ENCODE data around the gene NEK8. TPM values are rescaled to one million over a fixed set of nuclear protein-coding genes. Genes with fewer than 3 reads are reported as not detected.
A peak's percentile ranks its signal among the peaks of the same experiment; 100 is the strongest.

Gene NEK8
- total and polyA plus RNA-seq, 2 experiments from 2014 or later: 2.7 to 2.9 TPM

- no peak overlapping the region for H3K4me2 ChIP-seq (ENCODE audit: unreplicated experiment)
- H3K36me3 ChIP-seq (ENCODE audit: low read depth): no peaks in the 10 kb centered on the region
- TF ChIP-seq EZH2 (IDR thresholded peaks at IDR 0.05; ENCODE audit: insufficient read depth, poor library complexity, severe bottlenecking) (no peak), EZH2phosphoT487 (IDR thresholded peaks at IDR 0.05; ENCODE audit: insufficient read depth, low read depth) (no peak)
- H3F3A ChIP-seq (ENCODE audit: insufficient read depth): peaks cover 14% of the 10 kb centered on the region; the same call in 1 of the 2 replicates
- peaks cover 21% of the 10 kb centered on the region for H3K4me1 ChIP-seq (ENCODE audit: insufficient read depth)
- WGBS, 2 experiments (ENCODE audit: low coverage in 1 of 2, low lambda C conversion rate in 2 of 2, missing lambda C conversion rate in 2 of 2): 78 to 85% methylated on average over 17 to 19 of the region's 19 CpGs
- in situ Hi-C loops (cut with MboI): no loop called here
- H3K9me2 ChIP-seq (ENCODE audit: insufficient read depth): no peaks in the 10 kb centered on the region
- H3K79me2 ChIP-seq (ENCODE audit: insufficient read depth): peaks cover 25% of the 10 kb centered on the region
- H3K27me3 ChIP-seq (replicated peaks; ENCODE audit: insufficient read depth): no peaks in the 10 kb centered on the region
- H3K9ac ChIP-seq: no peak overlapping the region
- no peak overlapping the region for H3K27ac ChIP-seq
- H3K9me3 ChIP-seq (ENCODE audit: low read depth): no peaks in the 10 kb centered on the region
- no peak for DNase-seq
- no peak overlapping the region for H3K4me3 ChIP-seq
- no peaks in the 10 kb centered on the region for H4K20me1 ChIP-seq (ENCODE audit: insufficient read depth)
- H2AFZ ChIP-seq: no peak overlapping the region
Measured at GRCh38 chr17:28741358-28742349, 13.1 kb downstream of the NEK8 start.

DNA sequence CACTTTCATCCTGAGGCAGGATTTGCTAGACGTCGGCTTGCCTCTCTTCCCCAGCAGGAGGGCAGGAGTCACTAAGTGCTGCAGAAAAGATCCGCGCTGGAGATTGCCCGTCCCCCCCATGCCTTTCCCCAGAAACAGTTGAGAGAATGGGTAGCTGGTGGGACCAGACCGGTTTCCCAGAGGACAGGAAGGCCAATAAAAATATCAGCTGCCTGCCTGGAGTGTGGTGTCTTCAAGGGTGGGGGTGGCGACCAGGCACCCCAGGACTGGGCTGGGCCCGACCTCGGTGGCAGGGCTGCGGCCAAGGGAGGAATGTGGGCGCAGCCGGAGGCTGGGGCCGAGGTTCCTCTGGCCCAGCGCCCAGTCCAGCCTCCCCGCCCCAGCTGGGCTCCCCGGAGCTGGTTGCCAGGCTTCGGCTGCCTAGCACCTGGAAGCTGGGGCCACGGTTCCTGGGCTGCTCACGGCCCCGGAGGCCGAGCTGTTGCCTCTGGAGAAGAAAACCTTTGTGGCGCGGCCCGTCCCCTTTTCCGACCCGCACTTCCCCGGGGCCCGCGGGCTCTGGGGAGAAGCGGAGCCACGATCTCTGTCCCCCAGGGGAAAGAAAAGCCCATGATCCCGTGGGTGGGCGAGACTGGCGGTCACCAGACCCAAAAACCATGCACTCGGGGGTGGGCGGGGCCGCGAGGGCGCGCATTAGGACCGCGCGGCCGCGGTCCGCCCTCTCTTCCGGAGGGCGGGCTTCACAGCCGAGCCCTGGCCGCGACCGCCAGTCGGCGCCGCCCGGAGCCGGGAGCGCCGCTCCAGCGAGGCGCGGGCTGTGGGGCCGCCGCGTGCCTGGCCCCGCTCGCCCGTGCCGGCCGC lies 14.9 kb downstream of the NEK8 start, which contains the start of gene TRAF4:
Gene TRAF4, plus strand, starts transcription at position 769 of the 861 bp plus-strand sequence. CDS start 102 bp downstream, outside the sequence.
- Histone ChIP-seq H3F3A (ENCODE audit: insufficient read depth) (peaks cover 14% of the 10 kb centered on the region; the same call in 1 of the 2 replicates), H3K4me2 (ENCODE audit: unreplicated experiment) (peak within 1 kb of the TSS; percentile 90), H3K4me1 (ENCODE audit: insufficient read depth) (peaks cover 21% of the 10 kb centered on the region), H3K9ac (peak within 1 kb of the TSS; percentile 91), H3K36me3 (ENCODE audit: low read depth) (no peaks in the 10 kb centered on the region; the same call in 1 of the 2 replicates), H3K9me3 (ENCODE audit: low read depth) (no peaks in the 10 kb centered on the region), H3K27me3 (replicated peaks; ENCODE audit: insufficient read depth) (no peaks in the 10 kb centered on the region), H4K20me1 (ENCODE audit: insufficient read depth) (no peaks in the 10 kb centered on the region), H3K4me3 (peak within 1 kb of the TSS; percentile 86), H3K79me2 (ENCODE audit: insufficient read depth) (peaks cover 43% of the 10 kb centered on the region), H3K9me2 (ENCODE audit: insufficient read depth) (no peaks in the 10 kb centered on the region), H3K27ac (peak within 1 kb of the TSS; percentile 93), H2AFZ (peak within 1 kb of the TSS; percentile 87)
- peak; percentile 96 for DNase-seq
- in situ Hi-C loops (cut with MboI): no loop called here
- TF ChIP-seq EZH2 (IDR thresholded peaks at IDR 0.05; ENCODE audit: insufficient read depth, poor library complexity, severe bottlenecking): no peak
- no peak for TF ChIP-seq EZH2phosphoT487 (IDR thresholded peaks at IDR 0.05; ENCODE audit: insufficient read depth, low read depth)
- 2 to 4% methylated on average over 31 to 49 of the region's 70 CpGs for WGBS, 2 experiments (ENCODE audit: low coverage in 1 of 2, low lambda C conversion rate in 2 of 2, missing lambda C conversion rate in 2 of 2)

DNA sequence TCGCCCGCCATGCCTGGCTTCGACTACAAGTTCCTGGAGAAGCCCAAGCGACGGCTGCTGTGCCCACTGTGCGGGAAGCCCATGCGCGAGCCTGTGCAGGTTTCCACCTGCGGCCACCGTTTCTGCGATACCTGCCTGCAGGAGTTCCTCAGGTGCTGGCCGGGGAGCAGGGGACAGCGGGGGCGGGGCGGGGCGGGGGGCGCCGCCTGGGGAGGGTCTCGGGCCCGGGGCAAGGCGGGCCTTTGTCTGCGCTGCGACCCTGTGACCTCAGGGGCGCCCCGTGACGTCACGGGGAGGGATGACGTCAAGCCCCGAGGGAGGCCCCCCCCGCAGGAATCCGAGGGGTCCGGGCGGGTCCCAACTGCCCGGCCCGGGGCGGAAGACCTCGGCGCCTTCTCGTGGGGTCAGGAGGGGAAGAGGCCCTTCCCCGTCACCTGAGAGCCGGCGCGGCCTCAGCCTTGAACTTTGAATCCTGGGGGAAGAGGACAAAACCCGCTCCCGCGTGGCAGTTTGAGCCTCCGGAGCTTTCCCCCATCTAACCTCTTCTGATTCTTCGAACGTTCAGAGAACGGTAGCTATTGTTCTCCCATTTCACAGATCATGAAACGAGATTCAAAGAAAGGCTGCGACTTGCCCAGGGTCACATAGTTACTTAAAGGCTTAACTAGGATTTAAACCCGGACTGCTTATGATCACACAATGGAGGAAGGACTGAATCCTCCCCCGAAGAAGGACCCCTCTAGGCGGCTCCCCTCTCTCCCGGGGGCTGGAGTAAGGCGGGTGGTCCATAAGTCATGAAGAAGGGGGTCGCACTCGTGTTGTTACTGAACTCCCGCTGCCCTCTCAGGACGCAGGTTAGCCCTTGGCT lies 15.8 kb downstream of the NEK8 start:
- in situ Hi-C loops (cut with MboI): no loop called here
- peaks cover 46% of the 10 kb centered on the region for H3K79me2 ChIP-seq (ENCODE audit: insufficient read depth)

More for the DNA sequence above, 15.8 kb downstream of the NEK8 start:
- H3F3A ChIP-seq (ENCODE audit: insufficient read depth): peaks cover 14% of the 10 kb centered on the region; the same call in 1 of the 2 replicates
- H3K27ac ChIP-seq: peak overlapping the region; percentile 93
- H3K9me2 ChIP-seq (ENCODE audit: insufficient read depth): no peaks in the 10 kb centered on the region
- peak; percentile 53 for DNase-seq
- TF ChIP-seq EZH2phosphoT487 (IDR thresholded peaks at IDR 0.05; ENCODE audit: insufficient read depth, low read depth) (no peak), EZH2 (IDR thresholded peaks at IDR 0.05; ENCODE audit: insufficient read depth, poor library complexity, severe bottlenecking) (no peak)
- peak overlapping the region; percentile 90 for H3K4me2 ChIP-seq (ENCODE audit: unreplicated experiment)
- peaks cover 21% of the 10 kb centered on the region for H3K4me1 ChIP-seq (ENCODE audit: insufficient read depth)
- H3K9me3 ChIP-seq (ENCODE audit: low read depth): no peaks in the 10 kb centered on the region
- peak overlapping the region; percentile 91 for H3K9ac ChIP-seq
- no peaks in the 10 kb centered on the region for H4K20me1 ChIP-seq (ENCODE audit: insufficient read depth)
- H2AFZ ChIP-seq: peak overlapping the region; percentile 4; the same call in 1 of the 2 replicates
- no peaks in the 10 kb centered on the region; the same call in 1 of the 2 replicates for H3K36me3 ChIP-seq (ENCODE audit: low read depth)
- H3K27me3 ChIP-seq (replicated peaks; ENCODE audit: insufficient read depth): no peaks in the 10 kb centered on the region
- 5 to 8% methylated on average over 40 to 56 of the region's 61 CpGs for WGBS, 2 experiments (ENCODE audit: low coverage in 1 of 2, low lambda C conversion rate in 2 of 2, missing lambda C conversion rate in 2 of 2)
- H3K4me3 ChIP-seq: peak overlapping the region; percentile 86
